H1 (cell line): ENCODE data around the gene ALLC. TPM values are rescaled to one million over a fixed set of nuclear protein-coding genes. Genes with fewer than 3 reads are reported as not detected.

Source experiments
- CTCF ChIA-PET: fragments of 300-600 bp; sonication (Branson Sonifier 250); formaldehyde crosslinking; loops from one replicate; lab custom pipeline; 2021; ENCODE audit not compliant: partially characterized antibody; lab: Charles Lee
- POLR2A ChIA-PET: fragments of 300-600 bp; sonication (Branson Sonifier 250); formaldehyde crosslinking; loops from one replicate; lab custom pipeline; 2021; ENCODE audit warnings: inconsistent platforms; ENCODE audit not compliant: partially characterized antibody; lab: Charles Lee
- DNase-seq, 2 experiments: peaks; one replicate each; pipeline versions ENCODE4 v3.0.0 to v3.0.0-alpha.2; 2010 to 2022; ENCODE audit warnings: low spot score in 2 of 2, low read depth in 1 of 2, mixed read lengths in 1 of 2
- FAIRE-seq: peaks from 2 replicates; lab custom pipeline; 2011; peaks lifted over from hg19 to GRCh38; lab: Jason Lieb, UNC
- H2AFZ ChIP-seq: 2 replicates; pipeline ENCODE4 v1.8.1; 2012; ENCODE audit warnings: low read length, inconsistent platforms
- H2AK5ac ChIP-seq: 2 replicates; pipeline ENCODE4 v1.6.1; 2013; ENCODE audit warnings: low read depth, low read length
- H2BK120ac ChIP-seq: replicated peaks from 2 replicates; pipeline ENCODE3; 2013; ENCODE audit warnings: low read depth, low read length, inconsistent platforms
- H2BK12ac ChIP-seq: 2 replicates; pipeline ENCODE4 v1.6.1; 2013; ENCODE audit warnings: low read depth, low read length
- H2BK15ac ChIP-seq: 2 replicates; pipeline ENCODE4 v1.6.1; 2013; ENCODE audit warnings: low read length
- H2BK20ac ChIP-seq: 2 replicates; pipeline ENCODE4 v1.6.1; 2013; ENCODE audit warnings: low read length
- H2BK5ac ChIP-seq: 2 replicates; pipeline ENCODE4 v1.6.1; 2013; ENCODE audit warnings: low read depth, low read length
- H3K14ac ChIP-seq: 2 replicates; pipeline ENCODE4 v1.6.1; 2013; ENCODE audit warnings: inconsistent platforms; ENCODE audit not compliant: insufficient read length
- H3K18ac ChIP-seq: 2 replicates; pipeline ENCODE4 v1.6.1; 2013; ENCODE audit warnings: low read length; ENCODE audit errors: extremely low read depth
- H3K23ac ChIP-seq: 2 replicates; pipeline ENCODE4 v1.6.1; 2013; ENCODE audit warnings: inconsistent platforms; ENCODE audit not compliant: insufficient read length
- H3K23me2 ChIP-seq: 2 replicates; pipeline ENCODE4 v1.6.1; 2013; ENCODE audit warnings: low read depth, low read length
- H3K27ac ChIP-seq: 2 replicates; pipeline ENCODE4 v1.6.1; 2011; ENCODE audit warnings: low read depth, low read length, inconsistent platforms
- H3K27me3 ChIP-seq, 4 experiments: replicated peaks in 1 of 4; 1 replicate in 1 of 4; 2 replicates in 3 of 4; pipeline versions ENCODE4 v1.6.1 to v1.8.1; 2011 to 2013; ENCODE audit warnings: low read length in 3 of 4, mild to moderate bottlenecking in 3 of 4, inconsistent platforms in 2 of 4, mixed read lengths in 2 of 4, moderate library complexity in 1 of 4; ENCODE audit not compliant: control insufficient read depth in 3 of 4, insufficient read depth in 3 of 4; ENCODE audit errors: extremely low read depth in 1 of 4
- H3K36me3 ChIP-seq, 4 experiments: 2 replicates each; pipeline versions ENCODE4 v1.6.1 to v1.8.1; 2011 to 2013; ENCODE audit warnings: mild to moderate bottlenecking in 4 of 4, low read length in 3 of 4, moderate library complexity in 2 of 4, control low read depth in 1 of 4, inconsistent platforms in 1 of 4; ENCODE audit not compliant: insufficient read depth in 4 of 4, control insufficient read depth in 2 of 4
- H3K4ac ChIP-seq: replicated peaks from 2 replicates; pipeline ENCODE3; 2013; ENCODE audit warnings: low read length, low read depth, mixed read lengths, inconsistent platforms; ENCODE audit not compliant: insufficient read length
- H3K4me1 ChIP-seq, 4 experiments: replicated peaks in 1 of 4; 1 replicate in 1 of 4; 2 replicates in 3 of 4; pipeline versions ENCODE4 v1.6.1 to v1.8.1; 2011 to 2013; ENCODE audit warnings: low read length in 3 of 4, inconsistent platforms in 2 of 4, mixed read lengths in 1 of 4; ENCODE audit not compliant: insufficient read depth in 4 of 4, control insufficient read depth in 3 of 4
- H3K4me2 ChIP-seq, 2 experiments: 2 replicates each; pipeline versions ENCODE4 v1.6.1 to v1.8.1; 2011 to 2013; ENCODE audit warnings: low read depth in 2 of 2, low read length in 2 of 2, control low read depth in 1 of 2, inconsistent platforms in 1 of 2, mild to moderate bottlenecking in 1 of 2; ENCODE audit not compliant: insufficient read depth in 1 of 2
- H3K4me3 ChIP-seq, 4 experiments: fragments of 200-600, 300-600 bp in 1 of 4; sonication (generic), shearing (Covaris generic), sonication (Bioruptor Twin) in 1 of 4; 2 replicates each; pipeline versions ENCODE4 v1.5.1 to v1.8.1; 2011 to 2016; ENCODE audit warnings: low read length in 4 of 4, low read depth in 3 of 4, control low read depth in 2 of 4, inconsistent platforms in 2 of 4, mild to moderate bottlenecking in 2 of 4, mixed read lengths in 1 of 4, moderate library complexity in 1 of 4; ENCODE audit not compliant: insufficient read depth in 2 of 4; ENCODE audit errors: extremely low read depth in 1 of 4
- H3K56ac ChIP-seq: replicated peaks from 2 replicates; pipeline ENCODE3; 2013; ENCODE audit warnings: low read depth, mild to moderate bottlenecking, mixed read lengths, low read length, inconsistent platforms; ENCODE audit not compliant: insufficient read length
- H3K79me1 ChIP-seq: 2 replicates; pipeline ENCODE4 v1.6.1; 2013; ENCODE audit warnings: low read depth, low read length, control low read depth
- H3K79me2 ChIP-seq, 2 experiments: 2 replicates each; pipeline versions ENCODE4 v1.6.1 to v1.8.1; 2012 to 2013; ENCODE audit warnings: low read length in 2 of 2, mild to moderate bottlenecking in 2 of 2, inconsistent platforms in 1 of 2; ENCODE audit not compliant: insufficient read depth in 2 of 2, control insufficient read depth in 1 of 2
- H3K9ac ChIP-seq, 4 experiments: replicated peaks in 1 of 4; 1 replicate in 1 of 4; 2 replicates in 3 of 4; pipeline versions ENCODE4 v1.6.1 to v1.8.1; 2011 to 2013; ENCODE audit warnings: low read depth in 3 of 4, low read length in 3 of 4, control low read depth in 2 of 4, mild to moderate bottlenecking in 2 of 4, moderate library complexity in 2 of 4, inconsistent platforms in 1 of 4; ENCODE audit errors: extremely low read depth in 1 of 4
- H3K9me3 ChIP-seq, 2 experiments: 2 replicates each; pipeline versions ENCODE4 v1.6.1 to v1.8.1; 2012 to 2013; ENCODE audit warnings: mild to moderate bottlenecking in 2 of 2, moderate library complexity in 2 of 2, control low read depth in 1 of 2, inconsistent platforms in 1 of 2, low read depth in 1 of 2, low read length in 1 of 2, mixed read lengths in 1 of 2; ENCODE audit not compliant: insufficient read depth in 2 of 2
- H4K20me1 ChIP-seq, 2 experiments: replicated peaks in 1 of 2; 2 replicates each; pipeline versions ENCODE3 to v1.8.1; 2011 to 2013; ENCODE audit warnings: inconsistent platforms in 2 of 2, low read length in 2 of 2, mild to moderate bottlenecking in 1 of 2; ENCODE audit not compliant: insufficient read depth in 2 of 2, control insufficient read depth in 1 of 2
- H4K5ac ChIP-seq: 2 replicates; pipeline ENCODE4 v1.6.1; 2013; ENCODE audit warnings: low read length, low read depth, mixed read lengths, inconsistent platforms; ENCODE audit not compliant: insufficient read length
- H4K8ac ChIP-seq: 2 replicates; pipeline ENCODE4 v1.8.0; 2013; ENCODE audit warnings: mild to moderate bottlenecking, moderate library complexity, low read length, inconsistent platforms; ENCODE audit not compliant: insufficient read depth; ENCODE audit errors: extremely low read depth
- H4K91ac ChIP-seq: replicated peaks from 2 replicates; pipeline ENCODE3; 2013; ENCODE audit warnings: low read length, mixed read lengths, inconsistent platforms; ENCODE audit not compliant: insufficient read length
- BCL11A ChIP-seq, 2 experiments: IDR thresholded peaks; one replicate each; pipeline ENCODE4 v1.6.1; 2011; ENCODE audit warnings: low read depth in 2 of 2, low read length in 2 of 2, mild to moderate bottlenecking in 2 of 2
- BRCA1 ChIP-seq: IDR thresholded peaks from 2 replicates; pipeline ENCODE4 v1.6.1; 2012; ENCODE audit warnings: low read depth, low read length, improper control_type of control experiment
- CTBP2 ChIP-seq: IDR thresholded peaks from 2 replicates; pipeline ENCODE4 v1.7.0; 2011; ENCODE audit warnings: borderline replicate concordance, mild to moderate bottlenecking, moderate library complexity, mixed read lengths, low read length; ENCODE audit not compliant: insufficient read depth, insufficient read length
- EP300 ChIP-seq, 2 experiments: IDR thresholded peaks; 1 replicate in 1 of 2; 2 replicates in 1 of 2; pipeline ENCODE4 v1.6.1; 2011 to 2012; ENCODE audit warnings: low read depth in 2 of 2, low read length in 2 of 2, mild to moderate bottlenecking in 2 of 2, borderline replicate concordance in 1 of 2, inconsistent platforms in 1 of 2, moderate library complexity in 1 of 2
- HDAC6 ChIP-seq: IDR thresholded peaks from one replicate; pipeline ENCODE4 v1.7.1; 2012; ENCODE audit warnings: low read depth, mild to moderate bottlenecking, inconsistent platforms, low read length, moderate library complexity
- JUND ChIP-seq: IDR thresholded peaks from 2 replicates; pipeline ENCODE4 v1.6.1; 2011; ENCODE audit warnings: mild to moderate bottlenecking, improper control_type of control experiment, low read length
- MAFK ChIP-seq: IDR thresholded peaks from 2 replicates; pipeline ENCODE4 v1.6.1; 2012; ENCODE audit warnings: low read depth, mild to moderate bottlenecking, improper control_type of control experiment, low read length
- PHF8 ChIP-seq: fragments of 200-600 bp; sonication (generic); conservative IDR thresholded peaks from 2 replicates; pipeline ENCODE4 v1.7.1; 2012; ENCODE audit warnings: low read depth, mild to moderate bottlenecking, inconsistent platforms, low read length, moderate library complexity
- POLR2A ChIP-seq, 2 experiments: IDR thresholded peaks; 1 replicate in 1 of 2; 2 replicates in 1 of 2; pipeline ENCODE4 v1.6.1; 2011; ENCODE audit warnings: low read depth in 2 of 2, low read length in 2 of 2, mild to moderate bottlenecking in 2 of 2; ENCODE audit errors: control extremely low read depth in 1 of 2
- RAD21 ChIP-seq, 2 experiments: IDR thresholded peaks in 1 of 2; conservative IDR thresholded peaks in 1 of 2; 2 replicates each; pipeline ENCODE4 v1.6.1; 2011; ENCODE audit warnings: low read depth in 2 of 2, low read length in 2 of 2, improper control_type of control experiment in 1 of 2, inconsistent platforms in 1 of 2, mild to moderate bottlenecking in 1 of 2, moderate library complexity in 1 of 2
- SRF ChIP-seq: IDR thresholded peaks from 2 replicates; pipeline ENCODE4 v1.6.1; 2011; ENCODE audit warnings: mild to moderate bottlenecking, low read depth, low read length, moderate library complexity
- TBP ChIP-seq: IDR thresholded peaks from 2 replicates; pipeline ENCODE4 v1.6.1; 2011; ENCODE audit warnings: low read depth, low read length, improper control_type of control experiment
- TEAD4 ChIP-seq: IDR thresholded peaks from 2 replicates; pipeline ENCODE4 v1.6.1; 2012; ENCODE audit warnings: low read depth, low read length, inconsistent platforms, mixed read lengths
- WGBS, 2 experiments: shearing (Covaris generic) in 1 of 2; methylation state at CpG; one replicate each; pipeline versions ENCODE4 v1.1.6 to v1.1.7; 2013 to 2015; ENCODE audit warnings: low lambda C conversion rate in 2 of 2, mixed read lengths in 2 of 2, inconsistent platforms in 1 of 2, low coverage in 1 of 2, missing lambda C conversion rate in 1 of 2; ENCODE audit not compliant: insufficient replicate concordance in 2 of 2, insufficient coverage in 1 of 2, insufficient read length in 1 of 2; ENCODE audit errors: extremely low coverage in 1 of 2, missing lambda C conversion rate in 1 of 2; 5-methylcytosine and 5-hydroxymethylcytosine counted together
- polyA plus RNA-seq, 7 experiments: library from polyadenylated mRNA; depleted of rRNA in 3 of 7; stranded (reverse) in 5 of 7; unstranded in 2 of 7; fragments of >200 nt in 5 of 7; fragments of 200-250 nt in 2 of 7; gene quantifications; 1 replicate in 5 of 7; 2 replicates in 1 of 7; 4 replicates in 1 of 7; pipeline versions ENCODE4 v1.2.1 to v1.2.3, GENCODE V29; 2011 to 2013; ENCODE audit warnings: missing spikeins in 2 of 7, mixed read lengths in 2 of 7
- total RNA-seq: library from RNA; stranded (reverse); fragmentation: NEBNext Ultra II Directional; extraction: Animal tissue kit (Norgen Biotek cat#: 25700); gene quantifications from 2 replicates; pipeline ENCODE4 v1.2.1, GENCODE V29; 2021

ALLC gene
- total and polyA plus RNA-seq, 2 of the 8 experiments (the other 6 are each of a cell fraction or from before 2014, with no cell fraction given), result not detected

DNA sequence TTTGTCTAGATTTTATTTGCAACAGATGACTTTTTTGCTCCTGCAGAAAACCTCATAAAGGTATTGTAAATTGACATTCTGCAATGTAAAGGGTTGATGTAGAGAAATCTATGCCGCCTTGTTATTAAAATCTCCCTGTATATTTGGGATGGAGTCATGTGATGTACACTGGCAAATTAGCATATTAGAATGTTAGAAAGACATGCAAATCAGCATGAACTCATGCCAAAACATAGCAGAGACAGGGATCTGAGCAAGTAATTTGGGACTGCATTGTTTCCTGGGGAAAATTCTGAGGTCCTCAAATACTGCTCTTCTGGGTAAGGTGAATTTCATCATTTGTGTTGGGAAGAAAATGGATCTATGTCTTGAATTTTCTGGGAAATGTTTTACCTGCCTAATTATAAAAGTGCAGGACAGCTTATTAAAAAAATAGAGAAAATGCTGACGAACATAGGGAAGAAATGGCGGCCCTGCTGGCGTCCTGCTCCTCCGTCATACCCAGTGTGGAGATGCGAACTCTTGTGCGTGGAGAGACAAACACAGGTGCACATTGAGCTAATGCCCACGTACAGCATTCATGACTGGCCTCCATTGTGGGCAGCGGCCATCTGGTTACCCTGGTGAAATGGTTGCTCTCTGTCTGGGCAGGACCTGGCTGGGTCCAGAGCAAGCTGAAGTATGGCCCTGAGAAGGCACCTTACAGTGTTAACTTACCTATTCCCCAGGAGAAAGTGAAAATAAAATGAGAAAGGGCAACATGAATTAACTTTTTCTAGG is 16.3 kb downstream of the ALLC start:
- Histone ChIP-seq H4K91ac (no peak overlapping the region), H2AFZ (no peak overlapping the region), H4K8ac (no peak overlapping the region), H3K9ac (no peak overlapping the region), H4K20me1 (no peaks in the 10 kb centered on the region), H2AK5ac (no peak overlapping the region), H3K79me1 (no peaks in the 10 kb centered on the region), H2BK15ac (no peak overlapping the region), H3K27ac (no peak overlapping the region), H3K4me3 (no peak overlapping the region), H3K4me1 (no peaks in the 10 kb centered on the region), H3K14ac (no peak overlapping the region), H3K9me3 (no peaks in the 10 kb centered on the region), H3K23ac (no peak overlapping the region), H2BK5ac (no peak overlapping the region), H3K23me2 (no peaks in the 10 kb centered on the region), H3K4me2 (no peak overlapping the region), H2BK12ac (no peak overlapping the region), H3K4ac (no peak overlapping the region), H3K36me3 (no peaks in the 10 kb centered on the region), H2BK20ac (no peak overlapping the region), H3K27me3 (no peaks in the 10 kb centered on the region), H2BK120ac (no peak overlapping the region), H4K5ac (no peak overlapping the region), H3K18ac (no peak overlapping the region), H3K79me2 (no peaks in the 10 kb centered on the region), H3K56ac (no peak overlapping the region)
- DNase-seq (no peak), FAIRE-seq (no peak)
- WGBS, 2 experiments, result 86% methylated on average over 9 of the region's 9 CpGs; no CpG with 5 or more reads in 1 of the 2 experiments
- POLR2A ChIA-PET, result no interaction called here
- CTCF ChIA-PET, result no interaction called here
- no peak for TF ChIP-seq RAD21 (IDR thresholded peaks at IDR 0.05 in 1 of 2, conservative IDR thresholded peaks at IDR 0.05 in 1 of 2; ENCODE audit: low read depth in 2 of 2, low read length in 2 of 2)
- no peak for TF ChIP-seq PHF8
- no peak for TF ChIP-seq CTBP2
- TF ChIP-seq BRCA1, result no peak
- no peak for TF ChIP-seq HDAC6
- no peak for TF ChIP-seq POLR2A (IDR thresholded peaks at IDR 0.05; ENCODE audit: control extremely low read depth in 1 of 2, low read depth in 2 of 2, low read length in 2 of 2)
- no peak for TF ChIP-seq TEAD4
- no peak for TF ChIP-seq JUND
- TF ChIP-seq SRF, result no peak
- TF ChIP-seq BCL11A (IDR thresholded peaks at IDR 0.05; ENCODE audit: low read depth in 2 of 2, low read length in 2 of 2), result no peak
- no peak for TF ChIP-seq TBP
- no peak for TF ChIP-seq EP300 (IDR thresholded peaks at IDR 0.05; ENCODE audit: borderline replicate concordance in 1 of 2, low read depth in 2 of 2, low read length in 2 of 2)
- no peak for TF ChIP-seq MAFK
